HepG2 (cell line): ENCODE results near the gene ONECUT1. TPM values are rescaled to one million over a fixed set of nuclear protein-coding genes. Genes with fewer than 3 reads are reported as not detected.

Experiments
- ATAC-seq: fragments of 200-7000 bp; cut with Tn5 transposase; 3 replicates; pipeline ENCODE4 v1.9.1; 2020; ENCODE audit warnings: mild to moderate bottlenecking, moderate library complexity
- BruUV-seq: library from RNA; stranded (reverse); fragments of 400-500 nt; replicated peaks from 2 replicates; lab custom pipeline; 2021; lab: Mats Ljungman, UMichigan
- CTCF ChIA-PET: fragments of 300-600 bp; formaldehyde crosslinking; extraction: SDS; loops from one replicate; lab custom pipeline; 2021; ENCODE audit warnings: low total read pairs, inconsistent platforms, low intra/inter-chr PET ratio; lab: Yijun Ruan, JAX
- POLR2A ChIA-PET: fragments of 350-600 bp; sonication (Branson Sonifier 250); formaldehyde crosslinking; loops from one replicate; lab custom pipeline; 2020; ENCODE audit warnings: antibody characterized with exemption, inconsistent platforms; lab: Yijun Ruan, JAX
- DNase-seq: peaks from one replicate; pipeline ENCODE4 v3.0.0-alpha.2; 2015; ENCODE audit warnings: low spot score
- FAIRE-seq: peaks from 3 replicates; lab custom pipeline; 2011; peaks lifted over from hg19 to GRCh38; lab: Jason Lieb, UNC
- H2AFZ ChIP-seq: one replicate; pipeline ENCODE4 v1.6.1; 2011; ENCODE audit warnings: low read length, inconsistent platforms
- H3K27ac ChIP-seq: fragments of 300-600 bp; 3 replicates; pipeline ENCODE4 v1.8.0; 2011; ENCODE audit warnings: mixed run types, mild to moderate bottlenecking, mixed read lengths, low read length, inconsistent platforms; ENCODE audit not compliant: insufficient read depth; ENCODE audit errors: extremely low read length
- H3K27me3 ChIP-seq, 2 experiments: fragments of 200-600 bp in 1 of 2; 2 replicates in 1 of 2; 3 replicates in 1 of 2; pipeline versions ENCODE4 v1.6.0 to v1.8.0; 2011; ENCODE audit warnings: low read length in 2 of 2, mild to moderate bottlenecking in 2 of 2, moderate library complexity in 2 of 2, inconsistent platforms in 1 of 2; ENCODE audit not compliant: insufficient read depth in 2 of 2, control insufficient read depth in 1 of 2
- H3K36me3 ChIP-seq, 2 experiments: fragments of 200-600 bp in 1 of 2; replicated peaks in 1 of 2; 2 replicates in 1 of 2; 3 replicates in 1 of 2; pipeline versions ENCODE4 v1.5.1 to v1.8.0; 2011; ENCODE audit warnings: low read length in 2 of 2, inconsistent platforms in 1 of 2; ENCODE audit not compliant: insufficient read depth in 2 of 2, control insufficient read depth in 1 of 2
- H3K4me1 ChIP-seq: 2 replicates; pipeline ENCODE4 v1.5.1; 2012; ENCODE audit warnings: low read length, inconsistent platforms; ENCODE audit not compliant: insufficient read depth
- H3K4me2 ChIP-seq: 2 replicates; pipeline ENCODE4 v1.6.0; 2011; ENCODE audit warnings: low read depth, low read length, inconsistent platforms
- H3K4me3 ChIP-seq, 3 experiments: fragments of 200-600 bp in 1 of 3; sonication (generic), shearing (Covaris generic) in 1 of 3; replicated peaks in 1 of 3; 2 replicates each; pipeline ENCODE4 v1.5.1; 2011 to 2016; ENCODE audit warnings: low read length in 3 of 3, inconsistent platforms in 2 of 3, low read depth in 2 of 3, mild to moderate bottlenecking in 2 of 3, control low read depth in 1 of 3, mixed read lengths in 1 of 3; ENCODE audit not compliant: insufficient read depth in 1 of 3
- H3K79me2 ChIP-seq: one replicate; pipeline ENCODE4 v1.6.1; 2011; ENCODE audit warnings: low read length, inconsistent platforms; ENCODE audit not compliant: insufficient read depth
- H3K9ac ChIP-seq: 2 replicates; pipeline ENCODE4 v1.6.0; 2011; ENCODE audit warnings: mild to moderate bottlenecking, low read depth, low read length, inconsistent platforms; ENCODE audit not compliant: insufficient read depth
- H3K9me3 ChIP-seq: 2 replicates; pipeline ENCODE4 v1.5.1; 2012; ENCODE audit warnings: mild to moderate bottlenecking, low read length
- H4K20me1 ChIP-seq: 2 replicates; pipeline ENCODE4 v1.6.0; 2011; ENCODE audit warnings: inconsistent platforms, mild to moderate bottlenecking, low read length, moderate library complexity; ENCODE audit not compliant: insufficient read depth
- PHF5A ChIP-seq: IDR thresholded peaks from one replicate; pipeline ENCODE4 v1.6.1; 2018; ENCODE audit warnings: low read depth, missing genetic modification reagents; ENCODE audit not compliant: unreplicated experiment
- ZNF256 ChIP-seq: sonication (generic); formaldehyde crosslinking; conservative IDR thresholded peaks from 2 replicates; pipeline ENCODE4 v1.4.0; 2020; ENCODE audit warnings: missing genetic modification reagents
- WGBS: methylation state at CpG from one replicate; pipeline ENCODE4 v1.1.6; 2017; ENCODE audit warnings: low lambda C conversion rate; 5-methylcytosine and 5-hydroxymethylcytosine counted together
- in situ Hi-C: cut with HindIII; loops from 2 replicates; pipeline ENCODE4 v1.10.0; 2017; ENCODE audit warnings: low pct_unique_long_range_greater_than_20kb; ENCODE audit not compliant: extremely low pct_ligation_motif_present
- intact Hi-C: fragments of 100-400 bp; cut with micrococcal nuclease; formaldehyde crosslinking; loops from one replicate; pipeline ENCODE4 v1.10.0; 2022; ENCODE audit not compliant: unreplicated experiment
- polyA plus RNA-seq, 8 experiments: library from polyadenylated mRNA; depleted of rRNA in 3 of 8; stranded (reverse) in 7 of 8; unstranded in 1 of 8; fragments of >200 nt; fragmentation: Illumina TruSeq in 4 of 8; extraction: Trizol in 4 of 8; gene quantifications; 2 replicates each; pipeline versions ENCODE4 v1.2.1 to v1.2.3, GENCODE V29; 2011 to 2016; ENCODE audit warnings: low read depth in 4 of 8, missing spikeins in 1 of 8, mixed read lengths in 1 of 8; ENCODE audit not compliant: insufficient read depth in 1 of 8
- total RNA-seq, 5 experiments: library from RNA; depleted of rRNA; stranded (reverse); fragments of >200 nt; fragmentation: Illumina TruSeq; extraction: Trizol; gene quantifications; 2 replicates each; pipeline ENCODE4 v1.2.3, GENCODE V29; 2016; ENCODE audit warnings: low read depth in 1 of 5
- TF ChIP-seq, protein P1 (sequence below): sonication (generic); formaldehyde crosslinking; IDR thresholded peaks from 2 replicates; pipeline ENCODE4 v1.4.0; 2020; ENCODE audit warnings: missing genetic modification reagents, borderline replicate concordance
- TF ChIP-seq, protein P2 (sequence below): IDR thresholded peaks from 2 replicates; pipeline ENCODE4 v1.6.1; 2012; ENCODE audit warnings: low read length, improper control_type of control experiment
- TF ChIP-seq, protein P3 (sequence below): sonication (generic); formaldehyde crosslinking; IDR thresholded peaks from 2 replicates; pipeline ENCODE4 v1.8.0; 2022; ENCODE audit warnings: mild to moderate bottlenecking, missing genetic modification reagents; ENCODE audit not compliant: insufficient replicate concordance
- TF ChIP-seq, protein P4 (sequence below): sonication (generic); formaldehyde crosslinking; conservative IDR thresholded peaks from 2 replicates; pipeline ENCODE4 v1.4.0; 2020; ENCODE audit warnings: missing genetic modification reagents

Gene ONECUT1
- total and polyA plus RNA-seq, 2 of the 13 experiments (the other 11 are each of a cell fraction or from before 2014, with no cell fraction given), result 3.5 to 9.1 TPM

DNA sequence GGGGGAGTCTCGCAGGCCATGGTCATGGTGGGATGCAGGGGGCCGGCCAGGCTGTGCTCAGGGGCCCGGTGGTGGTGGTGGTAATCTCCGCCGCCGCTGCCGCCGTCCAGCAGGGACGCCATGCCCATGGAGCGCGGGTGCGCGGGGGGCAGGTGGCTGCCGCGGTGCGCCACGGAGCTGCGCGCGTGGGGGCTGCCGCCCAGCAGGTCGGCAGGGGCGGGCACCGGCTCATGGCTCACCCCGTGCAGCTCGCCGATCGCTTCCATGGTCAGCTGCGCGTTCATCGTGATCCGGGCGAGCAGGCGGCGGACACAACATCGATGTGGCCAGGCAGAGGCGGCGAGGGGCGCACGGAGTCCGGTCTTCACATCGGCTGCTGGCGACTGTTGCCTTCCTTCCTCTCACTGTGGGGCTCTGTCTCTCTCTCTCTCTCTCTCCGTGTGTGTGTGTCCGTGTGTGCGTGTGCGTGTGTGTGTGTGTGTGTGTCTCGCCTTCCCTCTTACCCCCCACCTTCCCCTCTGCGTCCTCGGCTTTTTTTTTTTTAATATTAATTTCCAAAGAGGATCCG is 451 bp downstream of the ONECUT1 start (continued):
- TF ChIP-seq, protein P1, sequence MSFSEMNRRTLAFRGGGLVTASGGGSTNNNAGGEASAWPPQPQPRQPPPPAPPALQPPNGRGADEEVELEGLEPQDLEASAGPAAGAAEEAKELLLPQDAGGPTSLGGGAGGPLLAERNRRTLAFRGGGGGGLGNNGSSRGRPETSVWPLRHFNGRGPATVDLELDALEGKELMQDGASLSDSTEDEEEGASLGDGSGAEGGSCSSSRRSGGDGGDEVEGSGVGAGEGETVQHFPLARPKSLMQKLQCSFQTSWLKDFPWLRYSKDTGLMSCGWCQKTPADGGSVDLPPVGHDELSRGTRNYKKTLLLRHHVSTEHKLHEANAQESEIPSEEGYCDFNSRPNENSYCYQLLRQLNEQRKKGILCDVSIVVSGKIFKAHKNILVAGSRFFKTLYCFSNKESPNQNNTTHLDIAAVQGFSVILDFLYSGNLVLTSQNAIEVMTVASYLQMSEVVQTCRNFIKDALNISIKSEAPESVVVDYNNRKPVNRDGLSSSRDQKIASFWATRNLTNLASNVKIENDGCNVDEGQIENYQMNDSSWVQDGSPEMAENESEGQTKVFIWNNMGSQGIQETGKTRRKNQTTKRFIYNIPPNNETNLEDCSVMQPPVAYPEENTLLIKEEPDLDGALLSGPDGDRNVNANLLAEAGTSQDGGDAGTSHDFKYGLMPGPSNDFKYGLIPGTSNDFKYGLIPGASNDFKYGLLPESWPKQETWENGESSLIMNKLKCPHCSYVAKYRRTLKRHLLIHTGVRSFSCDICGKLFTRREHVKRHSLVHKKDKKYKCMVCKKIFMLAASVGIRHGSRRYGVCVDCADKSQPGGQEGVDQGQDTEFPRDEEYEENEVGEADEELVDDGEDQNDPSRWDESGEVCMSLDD (CRISPR knock-in tag), result no peak
- no peak for TF ChIP-seq ZNF256 (CRISPR knock-in tag)

DNA sequence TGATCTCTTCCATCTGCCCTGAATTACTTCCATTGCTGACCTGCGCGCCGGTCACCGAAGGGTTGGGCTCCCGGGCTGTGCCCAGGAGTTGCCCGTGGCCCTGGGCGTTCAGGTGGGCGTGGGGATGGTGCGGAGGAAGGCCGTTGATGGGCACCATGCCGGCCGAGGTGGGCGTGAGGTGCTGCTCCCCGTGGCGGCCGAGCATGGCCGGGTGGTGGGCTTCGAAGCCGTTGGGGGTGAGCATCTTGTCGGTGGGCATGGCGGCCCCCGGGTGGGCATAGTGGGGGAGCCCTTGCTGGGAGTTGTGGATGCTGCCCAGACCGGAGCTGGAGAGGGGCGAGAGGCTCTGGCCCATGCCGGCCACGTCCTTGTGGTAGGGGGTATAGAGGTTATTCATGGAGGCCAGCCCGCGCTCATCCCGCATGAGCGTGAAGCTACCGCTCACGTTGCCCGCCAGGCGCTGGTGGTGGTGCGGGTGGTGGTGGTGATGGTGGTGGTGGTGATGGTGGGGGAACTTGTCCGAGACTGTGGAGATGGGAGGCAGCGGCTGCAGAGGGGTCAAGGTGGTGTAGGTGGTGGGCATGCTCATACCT is 1.0 kb downstream of the ONECUT1 start:
- intact Hi-C loops (loop anchor here (10.0 kb wide), 1 partner anchor 246 kb away; no protein-coding TSS in a partner anchor), in situ Hi-C loops (loop anchor here (10.0 kb wide), 1 partner anchor 926 kb away; no protein-coding TSS in a partner anchor)
- Histone ChIP-seq H3K27me3 (peaks cover 0 to 17% of the 10 kb centered on the region in 2 experiments; a peak in 3 of 5 replicates), H3K4me2 (peak overlapping the region; percentile 89), H3K9me3 (peaks cover 14% of the 10 kb centered on the region; the same call in 1 of the 2 replicates), H4K20me1 (no peaks in the 10 kb centered on the region), H3K36me3 (peaks cover 0 to 2% of the 10 kb centered on the region in 2 experiments; a peak in 1 of 5 replicates), H2AFZ (no peak overlapping the region), H3K27ac (peak overlapping the region; percentile 84), H3K79me2 (peaks cover 39% of the 10 kb centered on the region), H3K4me1 (peaks cover 33% of the 10 kb centered on the region), H3K4me3 (peak overlapping the region; percentile 67 to 80 (median 76); a peak in 5 of 6 replicates), H3K9ac (peak overlapping the region; percentile 64)
- no TSS peak for BruUV-seq
- DNase-seq (no peak), ATAC-seq (no peak), FAIRE-seq (no peak)
- CTCF ChIA-PET, result no interaction called here
- 55% methylated on average over 19 of the region's 37 CpGs for WGBS
- POLR2A ChIA-PET, result interaction anchor here (1.0 to 2.2 kb wide), 3 partner anchors 35 to 666 kb away, joined by 3 to 6 read pairs (median 4); no protein-coding TSS in a partner anchor
- TF ChIP-seq, protein P2, sequence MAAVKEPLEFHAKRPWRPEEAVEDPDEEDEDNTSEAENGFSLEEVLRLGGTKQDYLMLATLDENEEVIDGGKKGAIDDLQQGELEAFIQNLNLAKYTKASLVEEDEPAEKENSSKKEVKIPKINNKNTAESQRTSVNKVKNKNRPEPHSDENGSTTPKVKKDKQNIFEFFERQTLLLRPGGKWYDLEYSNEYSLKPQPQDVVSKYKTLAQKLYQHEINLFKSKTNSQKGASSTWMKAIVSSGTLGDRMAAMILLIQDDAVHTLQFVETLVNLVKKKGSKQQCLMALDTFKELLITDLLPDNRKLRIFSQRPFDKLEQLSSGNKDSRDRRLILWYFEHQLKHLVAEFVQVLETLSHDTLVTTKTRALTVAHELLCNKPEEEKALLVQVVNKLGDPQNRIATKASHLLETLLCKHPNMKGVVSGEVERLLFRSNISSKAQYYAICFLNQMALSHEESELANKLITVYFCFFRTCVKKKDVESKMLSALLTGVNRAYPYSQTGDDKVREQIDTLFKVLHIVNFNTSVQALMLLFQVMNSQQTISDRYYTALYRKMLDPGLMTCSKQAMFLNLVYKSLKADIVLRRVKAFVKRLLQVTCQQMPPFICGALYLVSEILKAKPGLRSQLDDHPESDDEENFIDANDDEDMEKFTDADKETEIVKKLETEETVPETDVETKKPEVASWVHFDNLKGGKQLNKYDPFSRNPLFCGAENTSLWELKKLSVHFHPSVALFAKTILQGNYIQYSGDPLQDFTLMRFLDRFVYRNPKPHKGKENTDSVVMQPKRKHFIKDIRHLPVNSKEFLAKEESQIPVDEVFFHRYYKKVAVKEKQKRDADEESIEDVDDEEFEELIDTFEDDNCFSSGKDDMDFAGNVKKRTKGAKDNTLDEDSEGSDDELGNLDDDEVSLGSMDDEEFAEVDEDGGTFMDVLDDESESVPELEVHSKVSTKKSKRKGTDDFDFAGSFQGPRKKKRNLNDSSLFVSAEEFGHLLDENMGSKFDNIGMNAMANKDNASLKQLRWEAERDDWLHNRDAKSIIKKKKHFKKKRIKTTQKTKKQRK, result no peak
- TF ChIP-seq, protein P3, sequence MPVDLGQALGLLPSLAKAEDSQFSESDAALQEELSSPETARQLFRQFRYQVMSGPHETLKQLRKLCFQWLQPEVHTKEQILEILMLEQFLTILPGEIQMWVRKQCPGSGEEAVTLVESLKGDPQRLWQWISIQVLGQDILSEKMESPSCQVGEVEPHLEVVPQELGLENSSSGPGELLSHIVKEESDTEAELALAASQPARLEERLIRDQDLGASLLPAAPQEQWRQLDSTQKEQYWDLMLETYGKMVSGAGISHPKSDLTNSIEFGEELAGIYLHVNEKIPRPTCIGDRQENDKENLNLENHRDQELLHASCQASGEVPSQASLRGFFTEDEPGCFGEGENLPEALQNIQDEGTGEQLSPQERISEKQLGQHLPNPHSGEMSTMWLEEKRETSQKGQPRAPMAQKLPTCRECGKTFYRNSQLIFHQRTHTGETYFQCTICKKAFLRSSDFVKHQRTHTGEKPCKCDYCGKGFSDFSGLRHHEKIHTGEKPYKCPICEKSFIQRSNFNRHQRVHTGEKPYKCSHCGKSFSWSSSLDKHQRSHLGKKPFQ, result peak; percentile 20
- TF ChIP-seq PHF5A (CRISPR knock-in tag), result no peak
- TF ChIP-seq, protein P4, sequence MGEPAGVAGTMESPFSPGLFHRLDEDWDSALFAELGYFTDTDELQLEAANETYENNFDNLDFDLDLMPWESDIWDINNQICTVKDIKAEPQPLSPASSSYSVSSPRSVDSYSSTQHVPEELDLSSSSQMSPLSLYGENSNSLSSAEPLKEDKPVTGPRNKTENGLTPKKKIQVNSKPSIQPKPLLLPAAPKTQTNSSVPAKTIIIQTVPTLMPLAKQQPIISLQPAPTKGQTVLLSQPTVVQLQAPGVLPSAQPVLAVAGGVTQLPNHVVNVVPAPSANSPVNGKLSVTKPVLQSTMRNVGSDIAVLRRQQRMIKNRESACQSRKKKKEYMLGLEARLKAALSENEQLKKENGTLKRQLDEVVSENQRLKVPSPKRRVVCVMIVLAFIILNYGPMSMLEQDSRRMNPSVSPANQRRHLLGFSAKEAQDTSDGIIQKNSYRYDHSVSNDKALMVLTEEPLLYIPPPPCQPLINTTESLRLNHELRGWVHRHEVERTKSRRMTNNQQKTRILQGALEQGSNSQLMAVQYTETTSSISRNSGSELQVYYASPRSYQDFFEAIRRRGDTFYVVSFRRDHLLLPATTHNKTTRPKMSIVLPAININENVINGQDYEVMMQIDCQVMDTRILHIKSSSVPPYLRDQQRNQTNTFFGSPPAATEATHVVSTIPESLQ (CRISPR knock-in tag), result no peak
